Superior temporal gyrus (tissue), 1 donor: Measurements from ENCODE around the gene ZNF576.
"Not testable (repeated sequence)": the region's sequence is repeated elsewhere in the genome, so short reads cannot be mapped to it uniquely, and the experiment has no call there.

ENCODE experiments used
- DNase-seq: peaks from one replicate; pipeline ENCODE4 v3.0.0-alpha.2; 2016; ENCODE audit errors: extremely low spot score

ZNF576 gene

GRCh38 chr19:43575156-43575950, 21.0 kb upstream of the ZNF576 start, which contains the start of the genes PINLYP and XRCC1:
TSS of gene PINLYP (plus strand) at chr19:43575801. CDS start at chr19:43577192, 1,391 bp downstream.
TSS of gene XRCC1 (minus strand) at chr19:43575527. CDS start at chr19:43575458, 69 bp downstream.
- DNase-seq, result peak; percentile 99

- DNase-seq, result no peak
These were observed 20.2 kb upstream of the ZNF576 start for GRCh38 chr19:43575955-43576878.

GRCh38 chr19:43578787-43579186, 17.6 kb upstream of the ZNF576 start:
- no peak for DNase-seq

GRCh38 chr19:43581467-43581866, 14.9 kb upstream of the ZNF576 start:
- no peak for DNase-seq

GRCh38 chr19:43582495-43582894, 13.9 kb upstream of the ZNF576 start:
- DNase-seq, result no peak

- no peak for DNase-seq
These were observed 11.9 kb upstream of the ZNF576 start for GRCh38 chr19:43584484-43584883.

GRCh38 chr19:43586346-43586745, 10.0 kb upstream of the ZNF576 start:
- no peak for DNase-seq

- not testable (repeated sequence) for DNase-seq
These were observed 9.4 kb upstream of the ZNF576 start for GRCh38 chr19:43587029-43587428.

GRCh38 chr19:43589277-43589676, 7.1 kb upstream of the ZNF576 start:
- no peak for DNase-seq

GRCh38 chr19:43589678-43590077, 6.7 kb upstream of the ZNF576 start:
- DNase-seq, result no peak

GRCh38 chr19:43591904-43592772, 4.3 kb upstream of the ZNF576 start:
- no peak for DNase-seq

GRCh38 chr19:43592800-43593350, 3.5 kb upstream of the ZNF576 start:
- no peak for DNase-seq

- no peak for DNase-seq
These were observed 2.2 kb upstream of the ZNF576 start for GRCh38 chr19:43594081-43594697.

GRCh38 chr19:43594710-43595604, 1.4 kb upstream of the ZNF576 start:
- no peak for DNase-seq

GRCh38 chr19:43595605-43595998, 793 bp upstream of the ZNF576 start:
- DNase-seq, result peak; percentile 38

- no peak for DNase-seq
These were observed 557 bp downstream of the ZNF576 start for GRCh38 chr19:43596842-43597461.

- no peak for DNase-seq
These were observed 1.5 kb downstream of the ZNF576 start for GRCh38 chr19:43597876-43598275.

- no peak for DNase-seq
These were observed 2.2 kb downstream of the ZNF576 start for GRCh38 chr19:43598445-43599240.
